K562 (cell line): ENCODE data around the gene GALNT7. TPM values are rescaled to one million over a fixed set of nuclear protein-coding genes. Genes with fewer than 3 reads are reported as not detected.

Experiments used
- EHMT2 ChIP-seq: fragments of 450-650 bp; IDR thresholded peaks from 2 replicates; pipeline ENCODE4 v1.6.1; 2018; ENCODE audit warnings: antibody characterized with exemption
- ELF1 ChIP-seq: fragments of 200-800 bp; sonication (Bioruptor generic); IDR thresholded peaks from 2 replicates; pipeline ENCODE4 v1.6.1; 2016; ENCODE audit warnings: missing genetic modification characterization, missing compliant biosample characterization
- FOXP1 ChIP-seq: sonication (generic); formaldehyde crosslinking; IDR thresholded peaks from 2 replicates; pipeline ENCODE4 v1.8.0; 2022; ENCODE audit warnings: mild to moderate bottlenecking, missing genetic modification reagents
- GABPB1 ChIP-seq: sonication (generic); formaldehyde crosslinking; IDR thresholded peaks from 2 replicates; pipeline ENCODE4 v1.8.0; 2022; ENCODE audit warnings: mild to moderate bottlenecking, missing genetic modification reagents
- HDAC1 ChIP-seq, 2 experiments: fragments of 450-650 bp; IDR thresholded peaks; 2 replicates each; pipeline ENCODE4 v1.6.1; 2016 to 2017; ENCODE audit warnings: inconsistent platforms in 1 of 2, mild to moderate bottlenecking in 1 of 2, moderate library complexity in 1 of 2
- HMBOX1 ChIP-seq: sonication (generic); IDR thresholded peaks from 2 replicates; pipeline ENCODE4 v1.6.1; 2016
- JUND ChIP-seq, 2 experiments: IDR thresholded peaks; 2 replicates in 1 of 2; 3 replicates in 1 of 2; pipeline ENCODE4 v1.6.1; 2011; ENCODE audit warnings: borderline replicate concordance in 2 of 2, low read depth in 2 of 2, low read length in 2 of 2, improper control_type of control experiment in 1 of 2, missing biosample characterization in 1 of 2, missing genetic modification characterization in 1 of 2, missing genetic modification reagents in 1 of 2
- NR2C2 ChIP-seq, 2 experiments: fragments of 200-800 bp in 1 of 2; sonication (Bioruptor generic) in 1 of 2; sonication (generic) in 1 of 2; formaldehyde crosslinking in 1 of 2; IDR thresholded peaks; 2 replicates each; pipeline versions ENCODE4 v1.6.1 to v1.8.0; 2016 to 2022; ENCODE audit warnings: mild to moderate bottlenecking in 1 of 2, missing compliant biosample characterization in 1 of 2, missing genetic modification characterization in 1 of 2, missing genetic modification reagents in 1 of 2
- PHF21A ChIP-seq: fragments of 450-650 bp; IDR thresholded peaks from 2 replicates; pipeline ENCODE4 v1.6.1; 2017; ENCODE audit warnings: low read depth, borderline replicate concordance
- POLR2B ChIP-seq: fragments of 450-650 bp; IDR thresholded peaks from 2 replicates; pipeline ENCODE4 v1.6.1; 2018; ENCODE audit warnings: low read depth; ENCODE audit not compliant: partially characterized antibody
- SMAD4 ChIP-seq: fragments of 250-450 bp; sonication (Bioruptor Pico); conservative IDR thresholded peaks from 2 replicates; pipeline ENCODE4 v1.8.0; 2021; ENCODE audit warnings: inconsistent platforms, mild to moderate bottlenecking, moderate library complexity
- SOX6 ChIP-seq: fragments of 450-650 bp; IDR thresholded peaks from 2 replicates; pipeline ENCODE4 v1.6.1; 2014; ENCODE audit warnings: mild to moderate bottlenecking
- TEAD4 ChIP-seq, 2 experiments: sonication (generic) in 1 of 2; formaldehyde crosslinking in 1 of 2; IDR thresholded peaks; 2 replicates each; pipeline versions ENCODE4 v1.6.1 to v1.8.0; 2012 to 2022; ENCODE audit warnings: borderline replicate concordance in 1 of 2, inconsistent platforms in 1 of 2, low read length in 1 of 2, mild to moderate bottlenecking in 1 of 2, missing genetic modification reagents in 1 of 2
- VEZF1 ChIP-seq: fragments of 200-800 bp; sonication (Bioruptor generic); IDR thresholded peaks from 2 replicates; pipeline ENCODE4 v1.6.1; 2017; ENCODE audit warnings: missing genetic modification characterization, missing compliant biosample characterization
- ZBTB1 ChIP-seq: sonication (generic); formaldehyde crosslinking; IDR thresholded peaks from 2 replicates; pipeline ENCODE4 v1.8.1; 2023; ENCODE audit warnings: missing genetic modification reagents, low read depth, mild to moderate bottlenecking, borderline replicate concordance
- ZBTB11 ChIP-seq, 3 experiments: fragments of 200-800 bp in 1 of 3; fragments of 250-450 bp in 1 of 3; fragments of 450-650 bp in 1 of 3; sonication (Bioruptor Pico) in 1 of 3; sonication (Bioruptor generic) in 1 of 3; formaldehyde crosslinking in 1 of 3; IDR thresholded peaks; 2 replicates each; pipeline versions ENCODE4 v1.6.1 to v1.8.0; 2016 to 2022; ENCODE audit warnings: mild to moderate bottlenecking in 2 of 3, missing genetic modification characterization in 2 of 3, missing compliant biosample characterization in 1 of 3, moderate library complexity in 1 of 3
- ZBTB17 ChIP-seq: fragments of 450-650 bp; formaldehyde crosslinking; IDR thresholded peaks from 2 replicates; pipeline ENCODE4 v1.4.0; 2020; ENCODE audit warnings: mild to moderate bottlenecking
- ZNF232 ChIP-seq: sonication (generic); formaldehyde crosslinking; IDR thresholded peaks from 2 replicates; pipeline ENCODE4 v1.8.0; 2022; ENCODE audit warnings: mild to moderate bottlenecking, missing genetic modification reagents
- ZNF644 ChIP-seq: fragments of 200-800 bp; sonication (Bioruptor generic); IDR thresholded peaks from 2 replicates; pipeline ENCODE4 v1.6.1; 2016; ENCODE audit warnings: low read depth, missing genetic modification characterization, missing compliant biosample characterization
- polyA plus RNA-seq, 8 experiments: library from polyadenylated mRNA; depleted of rRNA in 4 of 8; stranded (reverse) in 5 of 8; unstranded in 3 of 8; fragments of >200 nt; fragmentation: Nextera tagmentation in 2 of 8; fragmentation: Illumina TruSeq in 1 of 8; extraction: Ambion mirVana in 2 of 8; extraction: Trizol in 1 of 8; gene quantifications; 2 replicates each; pipeline versions ENCODE4 v1.2.1 to v1.2.3, GENCODE V29; 2011 to 2014; ENCODE audit warnings: inconsistent platforms in 1 of 8, missing spikeins in 1 of 8
- total RNA-seq, 7 experiments: library from RNA; depleted of rRNA in 6 of 7; stranded (reverse); fragments of >200 nt in 6 of 7; fragmentation: Illumina TruSeq in 2 of 7; extraction: Trizol in 2 of 7; gene quantifications; 2 replicates each; pipeline versions ENCODE4 v1.2.1 to v1.2.3, GENCODE V29; 2011 to 2021; ENCODE audit warnings: low replicate concordance in 1 of 7

Gene GALNT7
- total and polyA plus RNA-seq, 9 of the 15 experiments (the other 6 are each of a cell fraction or from before 2014, with no cell fraction given): 16.7 to 38.7 (median 31.1) TPM

GRCh38 chr4:173252024-173252935, 83.7 kb downstream of the GALNT7 start (continued):
- TF ChIP-seq VEZF1 (CRISPR knock-in tag) (peak; percentile 75), ZBTB17 (no peak), ZBTB11 (CRISPR knock-in tag; IDR thresholded peaks at IDR 0.05) (peak in 1 of 3 experiments; percentile 53; a peak in 2 of 6 replicates), HDAC1 (IDR thresholded peaks at IDR 0.05) (peak in 1 of 2 experiments; percentile 78; a peak in 2 of 4 replicates), JUND (IDR thresholded peaks at IDR 0.05; ENCODE audit: borderline replicate concordance, low read depth, low read length) (peak; percentile 98), JUND (tag; IDR thresholded peaks at IDR 0.05; ENCODE audit: borderline replicate concordance, low read depth, low read length) (peak; percentile 98), EHMT2 (peak; percentile 97), SMAD4 (CRISPR knock-in tag) (peak; percentile 92), ELF1 (tag) (no peak), ZBTB1 (CRISPR knock-in tag) (peak; percentile 68; the same call in 1 of the 2 replicates), HMBOX1 (peak; percentile 52; the same call in 1 of the 2 replicates), ZNF644 (tag) (peak; percentile 96), NR2C2 (CRISPR knock-in tag; IDR thresholded peaks at IDR 0.05) (no peak), NR2C2 (tag; IDR thresholded peaks at IDR 0.05) (peak; percentile 60; the same call in 1 of the 2 replicates), POLR2B (no peak), PHF21A (0 out of 2 replicates have a peak, but pooled peaks have one; percentile 13), ZNF232 (CRISPR knock-in tag) (no peak), FOXP1 (CRISPR knock-in tag) (peak; percentile 93), TEAD4 (IDR thresholded peaks at IDR 0.05; ENCODE audit: low read length) (peak; percentile 93), TEAD4 (CRISPR knock-in tag; IDR thresholded peaks at IDR 0.05; ENCODE audit: borderline replicate concordance) (no peak), SOX6 (peak; percentile 78; the same call in 1 of the 2 replicates), GABPB1 (CRISPR knock-in tag) (peak; percentile 68; the same call in 1 of the 2 replicates)
